Gastrocnemius medialis (tissue), 4 donors: ENCODE results near the gene ATP5F1B. TPM values are rescaled to one million over a fixed set of nuclear protein-coding genes. Genes with fewer than 3 reads are reported as not detected.

Experiments
- ATAC-seq, 2 donors: fragments of 150-250 bp; one replicate each; pipeline ENCODE4 v1.9.1; 2016
- DNase-seq, 2 donors: peaks; one replicate each; pipeline ENCODE4 v3.0.0-alpha.2; 2019
- H3K27ac ChIP-seq, 4 donors: fragments of 200-600 bp; sonication (generic); 1 replicate in 1 of 4; 2 replicates in 3 of 4; pipeline ENCODE4 v1.5.1; 2016 to 2018; ENCODE audit warnings: mild to moderate bottlenecking in 2 of 4, moderate library complexity in 1 of 4
- H3K27me3 ChIP-seq, 3 donors: fragments of 200-600 bp; sonication (generic) in 2 of 3; 1 replicate in 1 of 3; 2 replicates in 2 of 3; pipeline versions ENCODE4 v1.5.1 to v1.6.0; 2016 to 2019; ENCODE audit warnings: mild to moderate bottlenecking in 1 of 3, moderate library complexity in 1 of 3
- H3K36me3 ChIP-seq, 2 donors: fragments of 200-600 bp; sonication (generic) in 1 of 2; one replicate each; pipeline ENCODE4 v1.5.1; 2017 to 2018
- H3K4me1 ChIP-seq, 2 donors: fragments of 200-600 bp; sonication (generic) in 1 of 2; one replicate each; pipeline ENCODE4 v1.5.1; 2016 to 2017; ENCODE audit warnings: mild to moderate bottlenecking in 2 of 2
- H3K4me3 ChIP-seq, 4 donors: fragments of 200-600 bp; sonication (generic) in 3 of 4; 1 replicate in 1 of 4; 2 replicates in 3 of 4; pipeline ENCODE4 v1.5.1; 2016 to 2019; ENCODE audit warnings: mild to moderate bottlenecking in 2 of 4
- H3K9me3 ChIP-seq, 3 donors: fragments of 200-600 bp; sonication (generic) in 2 of 3; 1 replicate in 1 of 3; 2 replicates in 2 of 3; pipeline ENCODE4 v1.5.1; 2016 to 2019
- CTCF ChIP-seq, 5 experiments: fragments of 450-650 bp in 3 of 5; fragments of 200-600 bp in 2 of 5; sonication (generic) in 2 of 5; IDR thresholded peaks in 4 of 5; conservative IDR thresholded peaks in 1 of 5; 1 replicate in 4 of 5; 2 replicates in 1 of 5; pipeline ENCODE4 v1.5.1; 2016 to 2019; ENCODE audit warnings: antibody characterized with exemption in 5 of 5, mild to moderate bottlenecking in 3 of 5, moderate library complexity in 3 of 5
- POLR2A ChIP-seq, 2 donors: fragments of 450-650 bp; IDR thresholded peaks; one replicate each; pipeline ENCODE4 v1.6.1; 2017; ENCODE audit warnings: antibody characterized with exemption in 2 of 2, mild to moderate bottlenecking in 2 of 2, moderate library complexity in 2 of 2
- in situ Hi-C, 4 donors: fragments of 200-750 bp; cut with MboI; loops; one replicate each; pipeline versions ENCODE4 v1.15.0 to v1.8.0; 2017; ENCODE audit warnings: low sequenced_read_pairs in 4 of 4
- intact Hi-C: fragments of 100-400 bp; cut with DNase I; formaldehyde crosslinking; loops from one replicate; pipeline ENCODE4 v1.15.1; 2023; ENCODE audit warnings: low total_unique reads
- total RNA-seq, 4 donors: library from RNA; depleted of rRNA; stranded (reverse); fragments of >200 nt; gene quantifications; one replicate each; pipeline versions ENCODE4 v1.1.0 to v1.2.3, GENCODE V29; 2016

ATP5F1B gene
- total RNA-seq, 4 donors from 2014 or later: 779 to 1,310 (median 926) TPM

- Histone ChIP-seq H3K27me3 (no peaks in the 10 kb centered on the region), H3K36me3 (peaks cover 5 to 29% of the 10 kb centered on the region in 2 donors), H3K9me3 (no peaks in the 10 kb centered on the region), H3K4me3 (peak overlapping the region; percentile 73 to 88 (median 78)), H3K4me1 (peaks cover 53 to 72% of the 10 kb centered on the region in 2 donors), H3K27ac (peak overlapping the region; percentile 95 to 99 (median 97))
- ATAC-seq: peak; percentile 50 to 53
- in situ Hi-C loops: loop anchor here in 3 of 4 donors (5.0 to 25.0 kb wide), 4 partner anchors 52 to 877 kb away; partner anchors contain the start of genes NACA (in 2 of the 3), PTGES3 (in 2 of the 3), DDIT3 (in 1 of the 3) and MBD6 (in 1 of the 3)
- peak; percentile 77 for TF ChIP-seq POLR2A (IDR thresholded peaks at IDR 0.05)
- peak; percentile 38 to 53 (median 48) for TF ChIP-seq CTCF (IDR thresholded peaks at IDR 0.05 in 4 of 5, conservative IDR thresholded peaks at IDR 0.05 in 1 of 5)
- peak; percentile 77 to 89 for DNase-seq
- intact Hi-C loops: loop anchor here (5.0 to 10.0 kb wide), 7 partner anchors 123 to 910 kb away; partner anchors contain the start of genes APOF, CD63, COQ10A and DDIT3
Observed at GRCh38 chr12:56634837-56635791, 10.7 kb downstream of the ATP5F1B start.

- H3K36me3 ChIP-seq: peaks cover 5 to 21% of the 10 kb centered on the region in 2 donors
- peaks cover 53 to 67% of the 10 kb centered on the region in 2 donors for H3K4me1 ChIP-seq
- peak overlapping the region; percentile 73 to 88 (median 78) for H3K4me3 ChIP-seq
- H3K27ac ChIP-seq: peak overlapping the region; percentile 95 to 99 (median 97)
- ATAC-seq (no peak), DNase-seq (peak in 1 of 2 donors; percentile 34)
- intact Hi-C loops: loop anchor here (5.0 to 10.0 kb wide), 4 partner anchors 370 to 910 kb away; partner anchors contain the start of genes CD63, COQ10A, DDIT3 and MBD6
- TF ChIP-seq CTCF (IDR thresholded peaks at IDR 0.05 in 4 of 5, conservative IDR thresholded peaks at IDR 0.05 in 1 of 5) (no peak), POLR2A (IDR thresholded peaks at IDR 0.05) (no peak)
- no peaks in the 10 kb centered on the region for H3K9me3 ChIP-seq
- H3K27me3 ChIP-seq: no peaks in the 10 kb centered on the region
- in situ Hi-C loops: loop anchor here in 2 of 4 donors (10.0 to 25.0 kb wide), 2 partner anchors 90 to 878 kb away; partner anchors contain the start of genes DDIT3 (in 1 of the 2), MBD6 (in 1 of the 2) and NACA (in 1 of the 2)
Observed at GRCh38 chr12:56634242-56634836, 11.4 kb downstream of the ATP5F1B start.

- TF ChIP-seq POLR2A (IDR thresholded peaks at IDR 0.05): no peak
- TF ChIP-seq CTCF (IDR thresholded peaks at IDR 0.05 in 4 of 5, conservative IDR thresholded peaks at IDR 0.05 in 1 of 5): no peak
- H3K27me3 ChIP-seq: no peaks in the 10 kb centered on the region
- peaks cover 55 to 66% of the 10 kb centered on the region in 2 donors for H3K4me1 ChIP-seq
- DNase-seq (no peak), ATAC-seq (no peak)
- peak overlapping the region; percentile 73 to 88 (median 78) for H3K4me3 ChIP-seq
- in situ Hi-C loops: loop anchor here in 2 of 4 donors (10.0 to 25.0 kb wide), 2 partner anchors 91 to 879 kb away; partner anchors contain the start of genes DDIT3 (in 1 of the 2), MBD6 (in 1 of the 2) and NACA (in 1 of the 2)
- H3K27ac ChIP-seq: peak overlapping the region; percentile 95 to 99 (median 97)
- H3K36me3 ChIP-seq: peaks cover 4 to 14% of the 10 kb centered on the region in 2 donors
- intact Hi-C loops: loop anchor here (5.0 to 10.0 kb wide), 4 partner anchors 369 to 909 kb away; partner anchors contain the start of genes CD63, COQ10A, DDIT3 and MBD6
- H3K9me3 ChIP-seq: no peaks in the 10 kb centered on the region
Observed at GRCh38 chr12:56633468-56634241, 12.1 kb downstream of the ATP5F1B start.
